Activated T-helper 1 cell treated with anti-CD3 and anti-CD28 coated beads, Interleukin-12 subunit alpha, Interleukin-12 subunit beta, Interleukin-2, Interleukin-4 antibody, amounts not matched to agents 30 ng/mL and 10 ng/mL and 1 ng/mL, durations not matched to agents 14 hours and 24 hours and 36 hours (primary cell): Measurements from ENCODE around the gene RPS18. TPM values are rescaled to one million over a fixed set of nuclear protein-coding genes. Genes with fewer than 3 reads are reported as not detected.
A peak's percentile ranks its signal among the peaks of the same experiment; 100 is the strongest.

ENCODE experiments used
- DNase-seq: peaks from one replicate; pipeline ENCODE4 v3.0.0; 2021; ENCODE audit warnings: low spot score
- H3K27ac Mint-ChIP-seq: one replicate; pipeline ENCODE4 v1.8.0; 2021; ENCODE audit warnings: mild to moderate bottlenecking, mixed read lengths
- H3K27me3 Mint-ChIP-seq: one replicate; pipeline ENCODE4 v1.8.0; 2022; ENCODE audit warnings: mild to moderate bottlenecking, moderate library complexity, mixed read lengths; ENCODE audit not compliant: insufficient read depth
- H3K36me3 Mint-ChIP-seq: one replicate; pipeline ENCODE4 v1.8.0; 2021; ENCODE audit warnings: low read depth, mixed read lengths
- H3K4me1 Mint-ChIP-seq: one replicate; pipeline ENCODE4 v1.8.0; 2021; ENCODE audit warnings: low read depth, mixed read lengths
- H3K4me3 Mint-ChIP-seq: one replicate; pipeline ENCODE4 v1.8.0; 2021; ENCODE audit warnings: mild to moderate bottlenecking, moderate library complexity, mixed read lengths
- H3K9me3 Mint-ChIP-seq: one replicate; pipeline ENCODE4 v1.8.0; 2021; ENCODE audit warnings: mixed read lengths
- intact Hi-C: fragments of 100-400 bp; cut with micrococcal nuclease; formaldehyde crosslinking; loops from one replicate; pipeline ENCODE4 v1.15.1; 2024
- total RNA-seq: library from RNA; stranded (reverse); gene quantifications from 2 replicates; pipeline ENCODE4 v1.2.3, GENCODE V29; 2022

Gene RPS18
- total RNA-seq, 1 donor from 2014 or later: 2,930 TPM

- Mint-ChIP-seq H3K27me3 (no peaks in the 10 kb centered on the region), H3K4me1 (peaks cover 67% of the 10 kb centered on the region), H3K27ac (peak overlapping the region; percentile 99), H3K9me3 (no peaks in the 10 kb centered on the region), H3K36me3 (peaks cover 52% of the 10 kb centered on the region), H3K4me3 (peak overlapping the region; percentile 97)
- intact Hi-C loops: loop anchor here (1.0 to 5.0 kb wide), 9 partner anchors 8 to 473 kb away; partner anchors contain the start of genes B3GALT4, CUTA, ITPR3 and KIFC1
- DNase-seq: no peak
Observed at GRCh38 chr6:33314943-33315792, 43.3 kb downstream of the RPS18 start.

GRCh38 chr6:33315793-33316602 is 44.1 kb downstream of the RPS18 start:
- DNase-seq: no peak
- peak overlapping the region; percentile 99 for H3K27ac Mint-ChIP-seq
- intact Hi-C loops: loop anchor here (2.0 kb wide), 1 partner anchor 255 kb away; no protein-coding TSS in a partner anchor
- no peaks in the 10 kb centered on the region for H3K9me3 Mint-ChIP-seq
- no peaks in the 10 kb centered on the region for H3K27me3 Mint-ChIP-seq
- H3K36me3 Mint-ChIP-seq: peaks cover 54% of the 10 kb centered on the region
- peaks cover 70% of the 10 kb centered on the region for H3K4me1 Mint-ChIP-seq
- peak overlapping the region; percentile 77 for H3K4me3 Mint-ChIP-seq

- Mint-ChIP-seq H3K27ac (peak overlapping the region; percentile 71), H3K4me3 (peak overlapping the region; percentile 77), H3K4me1 (peaks cover 74% of the 10 kb centered on the region), H3K9me3 (no peaks in the 10 kb centered on the region), H3K27me3 (no peaks in the 10 kb centered on the region), H3K36me3 (peaks cover 54% of the 10 kb centered on the region)
- intact Hi-C loops: loop anchor here (1.0 kb wide), 1 partner anchor 28 kb away; the partner anchor contains the start of genes PFDN6 and WDR46
- no peak for DNase-seq
Observed at GRCh38 chr6:33316603-33317418, 44.9 kb downstream of the RPS18 start.

- Mint-ChIP-seq H3K4me1 (peaks cover 74% of the 10 kb centered on the region), H3K27me3 (no peaks in the 10 kb centered on the region), H3K9me3 (no peaks in the 10 kb centered on the region), H3K36me3 (peaks cover 53% of the 10 kb centered on the region), H3K4me3 (peak overlapping the region; percentile 77), H3K27ac (peak overlapping the region; percentile 71)
- no peak for DNase-seq
- intact Hi-C loops: loop anchor here (1.0 kb wide), 1 partner anchor 28 kb away; the partner anchor contains the start of genes PFDN6 and WDR46
Observed at GRCh38 chr6:33317419-33317668, 45.5 kb downstream of the RPS18 start.

- no peaks in the 10 kb centered on the region for H3K9me3 Mint-ChIP-seq
- H3K27ac Mint-ChIP-seq: peak within 1 kb of the TSS; percentile 94
- DNase-seq: peak; percentile 92
- intact Hi-C loops: loop anchor here (1.0 kb wide), 5 partner anchors 20 to 136 kb away; partner anchors contain the start of genes KIFC1, PFDN6, RGL2 and WDR46
- peak within 1 kb of the TSS; percentile 97 for H3K4me3 Mint-ChIP-seq
- H3K4me1 Mint-ChIP-seq: peaks cover 74% of the 10 kb centered on the region
- peaks cover 50% of the 10 kb centered on the region for H3K36me3 Mint-ChIP-seq
- no peaks in the 10 kb centered on the region for H3K27me3 Mint-ChIP-seq
Observed at GRCh38 chr6:33317669-33318425, 46.0 kb downstream of the RPS18 start, which contains the start of gene ZBTB22. Gene ZBTB22, minus strand, starts transcription at chr6:33317744. Its CDS starts 828 bp downstream, at chr6:33316916.

GRCh38 chr6:33318426-33319073 is 46.7 kb downstream of the RPS18 start:
- peak overlapping the region; percentile 97 for H3K4me3 Mint-ChIP-seq
- H3K36me3 Mint-ChIP-seq: peaks cover 47% of the 10 kb centered on the region
- peaks cover 81% of the 10 kb centered on the region for H3K4me1 Mint-ChIP-seq
- H3K27me3 Mint-ChIP-seq: no peaks in the 10 kb centered on the region
- DNase-seq: no peak
- H3K9me3 Mint-ChIP-seq: no peaks in the 10 kb centered on the region
- H3K27ac Mint-ChIP-seq: peak overlapping the region; percentile 94
- intact Hi-C loops: loop anchor here (1.0 kb wide), 4 partner anchors 20 to 136 kb away; partner anchors contain the start of genes KIFC1, RGL2 and ZBTB9

- intact Hi-C loops: no loop called here
- H3K27ac Mint-ChIP-seq: peak overlapping the region; percentile 38
- H3K27me3 Mint-ChIP-seq: no peaks in the 10 kb centered on the region
- H3K36me3 Mint-ChIP-seq: peaks cover 40% of the 10 kb centered on the region
- peaks cover 80% of the 10 kb centered on the region for H3K4me1 Mint-ChIP-seq
- no peaks in the 10 kb centered on the region for H3K9me3 Mint-ChIP-seq
- no peak for DNase-seq
- H3K4me3 Mint-ChIP-seq: peak overlapping the region; percentile 97
Observed at GRCh38 chr6:33319939-33320314, 48.1 kb downstream of the RPS18 start.

- Mint-ChIP-seq H3K27me3 (no peaks in the 10 kb centered on the region), H3K9me3 (no peaks in the 10 kb centered on the region), H3K4me3 (peak overlapping the region; percentile 97), H3K36me3 (peaks cover 40% of the 10 kb centered on the region), H3K4me1 (peaks cover 75% of the 10 kb centered on the region), H3K27ac (no peak overlapping the region)
- intact Hi-C loops: no loop called here
- no peak for DNase-seq
Observed at GRCh38 chr6:33320315-33321181, 48.7 kb downstream of the RPS18 start.

- DNase-seq: no peak
- Mint-ChIP-seq H3K4me1 (peaks cover 68% of the 10 kb centered on the region), H3K36me3 (peaks cover 39% of the 10 kb centered on the region)
Observed at GRCh38 chr6:33321227-33321626, 49.4 kb downstream of the RPS18 start.

GRCh38 chr6:33323623-33323948 is 51.7 kb downstream of the RPS18 start:
- H3K9me3 Mint-ChIP-seq: no peaks in the 10 kb centered on the region
- intact Hi-C loops: loop anchor here (1.0 kb wide), 9 partner anchors 9 to 131 kb away; partner anchors contain the start of genes KIFC1, PFDN6, TAPBP and VPS52
- DNase-seq: no peak
- H3K27ac Mint-ChIP-seq: peak overlapping the region; percentile 98
- peaks cover 55% of the 10 kb centered on the region for H3K4me1 Mint-ChIP-seq
- peaks cover 30% of the 10 kb centered on the region for H3K36me3 Mint-ChIP-seq
- H3K27me3 Mint-ChIP-seq: no peaks in the 10 kb centered on the region
- peak overlapping the region; percentile 97 for H3K4me3 Mint-ChIP-seq

More at GRCh38 chr6:33321227-33321626, 49.4 kb downstream of the RPS18 start:
- Mint-ChIP-seq H3K27ac (peak overlapping the region; percentile 84), H3K9me3 (no peaks in the 10 kb centered on the region), H3K4me3 (peak overlapping the region; percentile 97), H3K27me3 (no peaks in the 10 kb centered on the region)
- intact Hi-C loops: no loop called here

- DNase-seq: no peak
- Mint-ChIP-seq H3K27me3 (peaks cover 2% of the 10 kb centered on the region), H3K9me3 (no peaks in the 10 kb centered on the region), H3K4me3 (peak overlapping the region; percentile 97), H3K27ac (no peak overlapping the region), H3K4me1 (peaks cover 50% of the 10 kb centered on the region), H3K36me3 (peaks cover 26% of the 10 kb centered on the region)
- intact Hi-C loops: no loop called here
Observed at GRCh38 chr6:33324125-33324524, 52.2 kb downstream of the RPS18 start.
